ENCODE data around the gene SBK3. TPM values are rescaled to one million over a fixed set of nuclear protein-coding genes. Genes with fewer than 3 reads are reported as not detected.
A peak's percentile ranks its signal among the peaks of the same experiment; 100 is the strongest.

The SBK3 gene
- total RNA-seq, 1 donor from 2014 or later = not detected

GRCh38 chr19:55553217-55554182 lies 8.2 kb upstream of the SBK3 start:
- Histone ChIP-seq H3K27ac (no peak overlapping the region), H3K4me3 (no peak overlapping the region), H3K27me3 (no peaks in the 10 kb centered on the region), H3K9me3 (no peaks in the 10 kb centered on the region), H3K4me1 (peaks cover 5 to 14% of the 10 kb centered on the region in 2 donors), H3K36me3 (no peaks in the 10 kb centered on the region)
- DNase-seq (ENCODE audit: low spot score in 2 of 2) = no peak
- intact Hi-C loops (cut with DNase I) = no loop called here
- TF ChIP-seq, protein P1, sequence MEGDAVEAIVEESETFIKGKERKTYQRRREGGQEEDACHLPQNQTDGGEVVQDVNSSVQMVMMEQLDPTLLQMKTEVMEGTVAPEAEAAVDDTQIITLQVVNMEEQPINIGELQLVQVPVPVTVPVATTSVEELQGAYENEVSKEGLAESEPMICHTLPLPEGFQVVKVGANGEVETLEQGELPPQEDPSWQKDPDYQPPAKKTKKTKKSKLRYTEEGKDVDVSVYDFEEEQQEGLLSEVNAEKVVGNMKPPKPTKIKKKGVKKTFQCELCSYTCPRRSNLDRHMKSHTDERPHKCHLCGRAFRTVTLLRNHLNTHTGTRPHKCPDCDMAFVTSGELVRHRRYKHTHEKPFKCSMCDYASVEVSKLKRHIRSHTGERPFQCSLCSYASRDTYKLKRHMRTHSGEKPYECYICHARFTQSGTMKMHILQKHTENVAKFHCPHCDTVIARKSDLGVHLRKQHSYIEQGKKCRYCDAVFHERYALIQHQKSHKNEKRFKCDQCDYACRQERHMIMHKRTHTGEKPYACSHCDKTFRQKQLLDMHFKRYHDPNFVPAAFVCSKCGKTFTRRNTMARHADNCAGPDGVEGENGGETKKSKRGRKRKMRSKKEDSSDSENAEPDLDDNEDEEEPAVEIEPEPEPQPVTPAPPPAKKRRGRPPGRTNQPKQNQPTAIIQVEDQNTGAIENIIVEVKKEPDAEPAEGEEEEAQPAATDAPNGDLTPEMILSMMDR (IDR thresholded peaks at IDR 0.05) = no peak

DNA sequence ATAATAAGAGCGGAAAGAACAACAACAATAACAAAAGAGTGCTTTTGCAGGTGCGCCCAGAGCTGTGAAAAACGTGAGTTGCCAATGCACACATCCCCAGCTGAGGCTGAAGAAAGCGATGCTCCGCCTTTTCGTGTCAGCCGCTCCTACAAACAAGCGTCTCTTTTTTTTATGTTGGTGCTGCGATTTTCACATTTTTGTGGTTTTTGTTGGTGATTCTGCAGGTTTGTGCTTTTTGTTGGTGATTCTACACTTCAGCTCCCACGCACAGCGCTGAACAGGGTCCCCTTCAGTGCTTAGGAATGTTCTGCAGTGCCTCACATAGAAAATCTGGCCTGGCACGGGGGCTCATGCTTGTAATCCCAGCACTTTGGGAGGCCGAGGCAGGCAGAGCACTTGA lies 7.3 kb upstream of the SBK3 start:
- no peaks in the 10 kb centered on the region for H3K27me3 ChIP-seq
- intact Hi-C loops (cut with DNase I) = no loop called here
- TF ChIP-seq, protein P1 (IDR thresholded peaks at IDR 0.05) = no peak
- no peaks in the 10 kb centered on the region for H3K9me3 ChIP-seq
- no peak for DNase-seq (ENCODE audit: low spot score in 2 of 2)
- peaks cover 5 to 20% of the 10 kb centered on the region in 2 donors for H3K4me1 ChIP-seq
- H3K36me3 ChIP-seq = no peaks in the 10 kb centered on the region
- H3K27ac ChIP-seq = no peak overlapping the region
- H3K4me3 ChIP-seq = no peak overlapping the region

GRCh38 chr19:55552206-55552605 lies 6.9 kb upstream of the SBK3 start:
- Histone ChIP-seq H3K9me3 (no peaks in the 10 kb centered on the region), H3K4me3 (no peak overlapping the region), H3K36me3 (no peaks in the 10 kb centered on the region), H3K27me3 (no peaks in the 10 kb centered on the region), H3K4me1 (peaks cover 5 to 21% of the 10 kb centered on the region in 2 donors), H3K27ac (no peak overlapping the region)
- DNase-seq (ENCODE audit: low spot score in 2 of 2) = no peak
- TF ChIP-seq, protein P1 (IDR thresholded peaks at IDR 0.05) = no peak
- intact Hi-C loops (cut with DNase I) = no loop called here

DNA sequence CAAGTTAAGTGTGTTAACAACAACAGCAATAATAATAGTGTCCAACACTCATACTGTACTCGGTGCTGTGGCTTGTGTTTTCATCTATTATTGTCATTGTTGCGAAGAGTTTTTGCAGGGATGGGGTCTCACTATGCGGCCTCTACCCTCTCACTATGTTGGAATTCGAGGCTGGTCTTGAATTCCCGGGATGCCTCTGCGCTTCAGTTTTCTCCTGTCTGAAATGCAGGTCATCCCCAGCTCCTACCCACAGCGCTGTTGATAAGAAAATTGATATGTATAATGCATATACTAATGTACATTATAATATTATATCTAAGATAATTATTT lies 4.9 kb upstream of the SBK3 start:
- TF ChIP-seq, protein P1 (IDR thresholded peaks at IDR 0.05) = no peak
- DNase-seq (ENCODE audit: low spot score in 2 of 2) = no peak
- Histone ChIP-seq H3K27ac (no peak overlapping the region), H3K9me3 (no peaks in the 10 kb centered on the region), H3K27me3 (no peaks in the 10 kb centered on the region), H3K36me3 (no peaks in the 10 kb centered on the region), H3K4me1 (peaks cover 5 to 33% of the 10 kb centered on the region in 2 donors), H3K4me3 (no peak overlapping the region)
- intact Hi-C loops (cut with DNase I) = no loop called here

GRCh38 chr19:55549500-55550320 lies 4.4 kb upstream of the SBK3 start:
- H3K36me3 ChIP-seq = no peaks in the 10 kb centered on the region
- peak in 1 of 2 donors; percentile 77 for DNase-seq (ENCODE audit: low spot score in 2 of 2)
- peak overlapping the region; percentile 61 to 70 for H3K27ac ChIP-seq
- H3K9me3 ChIP-seq = no peaks in the 10 kb centered on the region
- H3K4me3 ChIP-seq = peak overlapping the region; percentile 30 to 45
- TF ChIP-seq, protein P1 (IDR thresholded peaks at IDR 0.05) = no peak
- no peaks in the 10 kb centered on the region for H3K27me3 ChIP-seq
- H3K4me1 ChIP-seq = peaks cover 5 to 33% of the 10 kb centered on the region in 2 donors
- intact Hi-C loops (cut with DNase I) = loop anchor here (1.0 kb wide), 2 partner anchors 31 to 32 kb away; partner anchors contain the start of gene ZNF579

All from ascending aorta (tissue), 2 donors.